Measurements from ENCODE around the gene PTPRO.

DNA sequence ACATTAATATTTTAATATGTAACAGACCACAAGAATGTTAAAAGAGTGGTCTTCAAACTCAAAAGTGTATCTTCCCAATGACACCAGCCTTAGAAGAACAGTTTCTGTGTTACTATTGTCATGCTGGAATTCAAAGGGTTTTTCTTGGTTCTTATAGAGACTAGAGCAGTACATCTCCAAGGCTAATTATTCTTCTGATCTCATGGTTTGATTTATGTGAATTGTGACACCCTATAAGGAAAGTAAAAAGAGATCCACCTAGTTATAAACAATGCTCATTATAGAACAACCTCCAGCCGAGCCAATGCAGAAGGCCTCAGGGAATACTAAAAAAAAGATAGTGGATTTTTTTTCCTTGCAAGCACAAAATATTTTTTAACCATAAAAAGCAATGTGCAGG is 65.5 kb downstream of the PTPRO start:
- TF ChIP-seq TAF1 (IDR thresholded peaks at IDR 0.05; ENCODE audit: borderline replicate concordance, low read depth, low read length) (no peak), POLR2A (IDR thresholded peaks at IDR 0.05; ENCODE audit: low read depth, low read length) (no peak), POLR2AphosphoS5 (IDR thresholded peaks at IDR 0.05; ENCODE audit: low read depth, low read length) (no peak)
